Nephron (organoid): Measurements from ENCODE around the gene MMP2.

Source experiments
- H3K27ac Mint-ChIP-seq, 3 experiments: 2 replicates each; pipeline ENCODE4 v1.8.0; 2020; ENCODE audit warnings: mixed read lengths in 3 of 3, mild to moderate bottlenecking in 2 of 3, moderate library complexity in 1 of 3
- H3K27me3 Mint-ChIP-seq: 2 replicates; pipeline ENCODE4 v1.8.0; 2021; ENCODE audit warnings: low read depth, mild to moderate bottlenecking, moderate library complexity, mixed read lengths
- H3K36me3 Mint-ChIP-seq: 2 replicates; pipeline ENCODE4 v1.8.0; 2020; ENCODE audit warnings: low read depth, mixed read lengths
- H3K4me1 Mint-ChIP-seq: 2 replicates; pipeline ENCODE4 v1.8.0; 2020; ENCODE audit warnings: mixed read lengths
- H3K4me3 Mint-ChIP-seq, 3 experiments: 2 replicates each; pipeline ENCODE4 v1.8.0; 2020; ENCODE audit warnings: mild to moderate bottlenecking in 3 of 3, mixed read lengths in 3 of 3, moderate library complexity in 2 of 3
- H3K9me3 Mint-ChIP-seq: 2 replicates; pipeline ENCODE4 v1.8.0; 2020; ENCODE audit warnings: mixed read lengths
- TF ChIP-seq, protein P1 (sequence below), 3 experiments: fragments of 200-600 bp; sonication (generic); IDR thresholded peaks; one replicate each; pipeline ENCODE4 v1.5.0; 2021; ENCODE audit warnings: antibody characterized with exemption in 3 of 3; ENCODE audit not compliant: unreplicated experiment in 3 of 3

MMP2 gene

DNA sequence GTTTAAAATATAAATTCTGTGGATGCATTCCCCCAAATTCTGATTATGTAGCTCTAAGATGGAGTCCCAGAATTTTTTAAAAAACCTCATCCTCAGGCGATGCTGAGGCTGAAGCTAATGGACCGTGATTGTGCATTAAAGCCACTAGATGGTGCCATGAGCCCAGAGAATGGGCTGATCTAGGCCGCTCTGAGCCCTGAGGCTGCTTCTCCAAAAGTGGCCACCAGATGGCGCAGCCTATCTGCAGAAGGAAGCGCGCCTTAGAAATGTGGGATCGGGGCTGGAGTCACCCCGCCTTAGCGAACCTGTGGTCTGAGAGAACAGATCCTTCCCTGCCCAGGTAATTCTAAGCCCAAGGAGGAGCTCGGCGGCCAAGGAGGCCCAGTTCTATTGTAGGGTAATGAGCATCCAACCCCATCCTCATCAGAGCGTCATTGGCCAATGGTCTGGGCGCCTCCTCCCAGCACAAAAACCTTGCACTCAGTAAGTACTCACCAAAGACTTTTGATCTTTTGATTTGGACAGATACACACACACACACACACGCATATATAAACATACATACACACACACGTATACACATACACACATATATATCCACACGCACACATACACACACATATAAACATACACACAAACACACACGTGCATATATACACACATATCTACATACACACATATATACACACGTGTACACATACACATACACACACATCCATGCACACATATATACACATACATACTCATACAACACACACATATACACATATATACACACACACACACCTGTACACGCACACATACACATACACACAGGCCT is 13.7 kb upstream of the MMP2 start:
- TF ChIP-seq, protein P1, sequence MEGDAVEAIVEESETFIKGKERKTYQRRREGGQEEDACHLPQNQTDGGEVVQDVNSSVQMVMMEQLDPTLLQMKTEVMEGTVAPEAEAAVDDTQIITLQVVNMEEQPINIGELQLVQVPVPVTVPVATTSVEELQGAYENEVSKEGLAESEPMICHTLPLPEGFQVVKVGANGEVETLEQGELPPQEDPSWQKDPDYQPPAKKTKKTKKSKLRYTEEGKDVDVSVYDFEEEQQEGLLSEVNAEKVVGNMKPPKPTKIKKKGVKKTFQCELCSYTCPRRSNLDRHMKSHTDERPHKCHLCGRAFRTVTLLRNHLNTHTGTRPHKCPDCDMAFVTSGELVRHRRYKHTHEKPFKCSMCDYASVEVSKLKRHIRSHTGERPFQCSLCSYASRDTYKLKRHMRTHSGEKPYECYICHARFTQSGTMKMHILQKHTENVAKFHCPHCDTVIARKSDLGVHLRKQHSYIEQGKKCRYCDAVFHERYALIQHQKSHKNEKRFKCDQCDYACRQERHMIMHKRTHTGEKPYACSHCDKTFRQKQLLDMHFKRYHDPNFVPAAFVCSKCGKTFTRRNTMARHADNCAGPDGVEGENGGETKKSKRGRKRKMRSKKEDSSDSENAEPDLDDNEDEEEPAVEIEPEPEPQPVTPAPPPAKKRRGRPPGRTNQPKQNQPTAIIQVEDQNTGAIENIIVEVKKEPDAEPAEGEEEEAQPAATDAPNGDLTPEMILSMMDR (IDR thresholded peaks at IDR 0.05; ENCODE audit: unreplicated experiment in 3 of 3): peak; percentile 100
- Mint-ChIP-seq H3K27ac (peak overlapping the region in 1 of 3 experiments; percentile 29), H3K27me3 (peaks cover 50% of the 10 kb centered on the region), H3K9me3 (no peaks in the 10 kb centered on the region), H3K4me1 (peaks cover 4% of the 10 kb centered on the region), H3K36me3 (no peaks in the 10 kb centered on the region), H3K4me3 (peak overlapping the region in 1 of 3 experiments; percentile 31)

DNA sequence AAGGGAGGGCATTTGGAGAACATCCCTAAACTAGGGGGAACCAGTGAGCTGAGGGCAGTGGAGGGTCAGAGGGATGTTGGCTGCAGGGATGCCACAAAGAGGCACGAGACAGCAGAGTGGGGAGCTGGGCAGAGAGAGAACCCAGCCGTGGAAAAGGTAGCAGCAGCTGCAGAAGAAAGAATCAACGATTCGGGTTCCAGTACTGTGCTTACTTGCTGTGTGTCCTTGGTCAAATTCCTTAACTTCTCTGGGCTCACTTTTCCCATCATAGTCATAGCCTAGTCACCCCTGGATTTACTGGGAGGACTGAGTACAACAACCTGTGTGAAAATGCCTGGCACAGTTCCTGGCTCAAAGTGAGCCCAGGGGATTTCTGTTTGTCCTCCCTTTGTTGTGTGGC is 12.8 kb upstream of the MMP2 start:
- Mint-ChIP-seq H3K4me1 (peaks cover 4% of the 10 kb centered on the region), H3K36me3 (no peaks in the 10 kb centered on the region), H3K4me3 (no peak overlapping the region)

DNA sequence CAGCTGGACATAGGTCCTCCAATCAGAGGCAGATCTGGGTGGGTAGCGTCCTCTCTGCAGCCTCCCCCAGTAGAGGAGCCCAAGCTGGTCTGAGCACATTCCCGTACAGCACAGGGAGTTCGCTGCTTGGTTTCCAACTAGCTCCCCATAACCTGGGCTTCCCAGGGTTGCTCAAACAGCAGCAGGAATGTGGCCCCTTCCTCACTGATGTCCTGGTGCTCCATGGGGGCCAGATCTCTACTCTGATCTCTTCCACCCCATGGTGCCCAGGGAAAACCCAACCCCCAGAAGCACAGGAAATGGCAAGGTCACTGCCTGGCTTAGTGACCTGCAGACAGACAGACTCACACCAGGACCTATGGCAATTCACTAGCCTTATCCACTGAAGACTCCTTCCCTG is 11.1 kb upstream of the MMP2 start:
- Mint-ChIP-seq H3K27ac (no peak overlapping the region), H3K4me3 (no peak overlapping the region), H3K36me3 (no peaks in the 10 kb centered on the region), H3K27me3 (peaks cover 45% of the 10 kb centered on the region), H3K9me3 (no peaks in the 10 kb centered on the region), H3K4me1 (peaks cover 4% of the 10 kb centered on the region)
- TF ChIP-seq, protein P1 (IDR thresholded peaks at IDR 0.05; ENCODE audit: unreplicated experiment in 3 of 3): no peak

More for the DNA sequence above, 12.8 kb upstream of the MMP2 start:
- Mint-ChIP-seq H3K27ac (no peak overlapping the region), H3K27me3 (peaks cover 50% of the 10 kb centered on the region), H3K9me3 (no peaks in the 10 kb centered on the region)
- TF ChIP-seq, protein P1 (IDR thresholded peaks at IDR 0.05; ENCODE audit: unreplicated experiment in 3 of 3): no peak

DNA sequence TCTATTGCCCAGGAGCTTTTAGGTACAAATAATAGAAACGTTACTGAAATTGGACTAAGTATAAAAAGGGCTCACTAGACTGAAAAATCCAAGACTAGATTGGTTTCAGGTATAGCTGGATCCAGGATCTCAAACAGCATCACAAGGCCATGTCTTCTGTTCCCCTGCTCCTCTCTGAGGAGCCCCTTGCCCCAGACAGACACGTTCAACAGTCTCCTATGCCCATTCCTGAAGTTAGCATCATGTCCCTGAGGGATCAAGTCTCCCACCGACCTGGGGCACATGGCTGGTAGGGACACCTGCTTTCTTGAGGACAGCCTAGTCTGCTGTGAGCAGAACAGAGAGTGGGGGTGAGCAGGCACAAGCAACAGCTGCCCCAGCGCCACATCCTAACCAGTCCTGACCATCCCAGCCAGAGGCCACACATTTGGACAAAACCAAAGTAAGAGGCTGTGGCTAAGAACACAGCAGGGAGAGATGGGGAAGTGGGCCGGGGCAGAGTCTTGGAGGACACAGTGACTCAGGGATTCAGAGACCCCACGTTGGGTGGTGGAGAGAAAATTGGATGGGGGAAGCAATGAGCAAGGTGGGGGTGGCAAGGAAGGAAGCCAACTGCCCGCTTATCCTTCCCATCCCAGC is 10.5 kb upstream of the MMP2 start:
- Mint-ChIP-seq H3K27me3 (peaks cover 44% of the 10 kb centered on the region), H3K9me3 (no peaks in the 10 kb centered on the region), H3K36me3 (no peaks in the 10 kb centered on the region), H3K4me1 (peaks cover 4% of the 10 kb centered on the region), H3K4me3 (no peak overlapping the region), H3K27ac (no peak overlapping the region)
- TF ChIP-seq, protein P1 (IDR thresholded peaks at IDR 0.05; ENCODE audit: unreplicated experiment in 3 of 3): no peak

DNA sequence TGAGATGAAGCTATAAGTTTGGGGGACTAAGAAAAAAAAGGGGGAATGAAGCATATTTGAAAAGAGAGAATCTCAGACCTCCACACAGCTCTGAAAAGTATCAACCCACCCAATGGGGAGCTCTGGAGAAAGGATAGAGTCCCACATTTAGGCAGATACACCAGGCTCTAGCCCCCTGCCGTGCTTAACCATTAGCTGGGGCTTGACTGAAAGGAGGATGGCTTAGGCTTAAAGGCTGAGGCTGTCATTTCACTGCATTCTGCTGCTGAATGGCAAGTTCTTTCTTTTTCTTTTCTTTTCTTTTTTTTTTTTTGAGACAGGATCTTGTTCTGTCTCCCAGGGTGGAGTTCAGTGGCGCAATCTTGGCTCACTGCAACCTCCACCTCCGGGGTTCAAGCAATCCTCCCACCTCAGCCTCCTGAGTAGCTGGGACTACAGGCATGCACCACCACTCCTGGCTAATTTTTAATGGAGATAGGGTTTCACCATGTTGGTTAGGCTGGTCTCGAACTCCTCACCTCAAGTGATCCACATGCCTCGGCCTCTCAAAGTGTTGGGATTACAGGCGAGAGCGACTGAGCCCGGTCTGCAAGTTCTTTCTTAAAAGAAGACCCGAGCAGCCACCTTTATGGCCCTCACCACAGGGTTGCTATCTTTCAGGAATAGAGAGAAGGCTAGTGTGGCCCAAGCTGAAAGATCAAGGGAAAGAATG is 9.0 kb upstream of the MMP2 start:
- no peaks in the 10 kb centered on the region for H3K9me3 Mint-ChIP-seq
- no peak overlapping the region for H3K4me3 Mint-ChIP-seq
- no peak overlapping the region for H3K27ac Mint-ChIP-seq
- no peaks in the 10 kb centered on the region for H3K36me3 Mint-ChIP-seq
- TF ChIP-seq, protein P1 (IDR thresholded peaks at IDR 0.05; ENCODE audit: unreplicated experiment in 3 of 3): no peak
- peaks cover 4% of the 10 kb centered on the region for H3K4me1 Mint-ChIP-seq
- peaks cover 35% of the 10 kb centered on the region for H3K27me3 Mint-ChIP-seq
